ENCODE results near the gene PYROXD2.
A peak's percentile ranks its signal among the peaks of the same experiment; 100 is the strongest.

PYROXD2 gene

DNA sequence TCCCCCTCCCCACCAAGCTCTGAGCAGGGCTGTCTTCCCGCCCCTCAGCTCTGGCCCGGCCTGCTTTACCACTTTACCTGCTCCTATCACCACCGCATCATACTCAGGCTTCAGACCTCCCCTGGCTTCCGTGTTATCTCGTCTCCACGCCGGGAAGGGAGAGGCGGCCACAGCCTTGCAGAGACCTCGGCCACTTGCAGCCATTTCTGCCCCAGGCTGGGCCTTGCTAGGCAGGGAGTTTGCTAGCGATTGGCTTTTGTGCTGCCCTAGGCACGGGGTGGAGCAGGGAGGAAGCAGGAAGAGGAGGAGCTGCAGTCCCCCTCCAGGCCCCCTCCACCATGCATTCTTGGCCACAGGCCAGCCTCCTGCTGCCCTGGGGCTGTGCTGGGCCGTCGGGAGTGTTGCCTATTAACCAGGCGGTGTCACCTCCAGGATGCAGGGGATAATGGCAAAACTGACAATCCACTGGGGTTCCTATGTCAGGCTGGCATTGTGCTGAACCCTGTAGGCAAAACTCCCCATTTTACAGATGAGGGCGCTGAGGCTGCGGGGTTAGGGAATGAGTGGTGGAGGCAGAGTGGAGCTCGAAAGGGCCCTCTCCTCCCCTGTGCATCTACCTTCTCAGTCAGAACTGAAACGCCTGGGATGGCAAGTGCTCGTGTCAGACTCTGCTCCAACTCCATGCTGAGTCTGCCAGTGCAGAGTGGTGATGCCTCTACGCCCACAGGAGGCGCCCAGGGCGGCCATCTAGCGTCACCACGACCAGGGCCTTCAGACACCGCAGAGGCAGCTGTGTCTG lies at the start of gene PYROXD2:
Gene PYROXD2, minus strand, starts transcription at position 251 of the 799 bp plus-strand sequence. Its CDS starts 47 bp downstream, at position 204.
- no peak for DNase-seq

DNA sequence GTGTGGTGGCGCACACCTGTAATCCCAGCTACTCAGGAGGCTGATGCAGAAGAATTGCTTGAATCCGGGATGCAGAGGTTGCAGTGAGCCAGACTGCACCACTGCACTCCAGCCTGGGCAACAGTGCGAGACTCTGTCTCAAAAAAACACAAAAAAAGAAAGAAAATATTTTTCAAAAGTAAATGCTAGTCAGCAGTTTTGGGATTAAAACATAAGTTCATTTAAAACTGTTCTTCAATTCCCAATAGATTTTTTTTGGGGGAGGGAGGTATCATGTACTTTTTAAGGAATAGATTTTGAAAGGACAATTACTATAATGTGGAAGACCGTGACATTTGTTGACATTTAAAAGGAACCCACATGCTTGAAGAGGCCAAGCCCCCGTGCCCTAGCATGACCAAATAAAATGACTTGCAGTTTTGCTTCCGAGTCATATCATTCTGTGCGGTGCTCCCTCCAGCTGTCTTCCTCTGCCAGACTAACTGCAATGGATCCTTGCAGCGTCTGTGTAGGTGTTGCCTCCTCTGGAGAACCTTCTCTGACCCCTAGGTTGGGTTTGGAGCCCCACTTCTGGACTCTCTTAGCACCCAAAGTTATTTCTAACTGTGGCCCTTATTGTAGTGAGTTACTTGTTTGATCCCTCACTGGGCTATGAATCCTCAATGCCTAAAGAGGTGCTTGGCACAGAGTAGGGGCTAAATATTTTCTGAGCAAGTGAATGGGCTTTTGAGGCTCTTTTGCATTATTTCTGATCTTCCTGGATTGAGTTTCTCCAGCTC lies 49.2 kb upstream of the PYROXD2 start:
- DNase-seq, result peak; percentile 60

DNA sequence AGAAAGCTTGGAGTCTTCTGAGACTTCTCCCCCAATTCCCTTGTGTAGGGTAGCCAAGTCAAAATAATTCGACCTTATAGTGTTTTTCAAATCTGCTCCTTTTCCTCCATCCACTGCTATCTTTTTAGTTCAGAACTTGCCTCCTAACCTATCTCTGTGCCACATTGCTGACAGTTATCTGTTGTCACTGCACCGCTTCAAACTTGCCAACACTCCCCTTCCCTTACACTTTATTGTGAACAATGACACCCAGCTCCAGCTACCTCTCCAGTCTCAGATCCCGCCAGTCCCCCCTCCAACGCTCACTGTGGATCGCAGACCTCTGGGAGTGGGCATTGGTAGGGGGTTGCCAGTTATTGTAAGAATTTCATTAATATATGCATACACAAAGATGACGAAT lies 48.0 kb upstream of the PYROXD2 start:
- DNase-seq, result no peak

DNA sequence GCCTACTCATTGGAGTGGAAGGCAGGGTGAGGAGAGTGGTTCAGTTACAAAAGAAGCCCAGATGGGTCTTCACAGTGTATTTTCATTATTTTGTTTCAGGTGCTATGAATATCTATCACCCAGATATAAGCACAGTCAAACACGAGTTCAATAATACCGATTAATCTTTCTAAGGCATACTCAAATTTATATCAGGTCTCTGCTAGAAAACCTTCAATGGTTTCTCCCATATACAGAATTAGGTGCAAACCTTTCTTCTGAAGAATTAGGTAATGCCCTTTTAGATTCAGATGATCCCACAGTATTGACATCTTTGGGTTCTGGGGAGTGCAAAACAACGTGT lies 46.5 kb upstream of the PYROXD2 start:
- no peak for DNase-seq

GRCh38 chr10:98460837-98461499 lies 46.0 kb upstream of the PYROXD2 start:
- peak; percentile 85 for DNase-seq

DNA sequence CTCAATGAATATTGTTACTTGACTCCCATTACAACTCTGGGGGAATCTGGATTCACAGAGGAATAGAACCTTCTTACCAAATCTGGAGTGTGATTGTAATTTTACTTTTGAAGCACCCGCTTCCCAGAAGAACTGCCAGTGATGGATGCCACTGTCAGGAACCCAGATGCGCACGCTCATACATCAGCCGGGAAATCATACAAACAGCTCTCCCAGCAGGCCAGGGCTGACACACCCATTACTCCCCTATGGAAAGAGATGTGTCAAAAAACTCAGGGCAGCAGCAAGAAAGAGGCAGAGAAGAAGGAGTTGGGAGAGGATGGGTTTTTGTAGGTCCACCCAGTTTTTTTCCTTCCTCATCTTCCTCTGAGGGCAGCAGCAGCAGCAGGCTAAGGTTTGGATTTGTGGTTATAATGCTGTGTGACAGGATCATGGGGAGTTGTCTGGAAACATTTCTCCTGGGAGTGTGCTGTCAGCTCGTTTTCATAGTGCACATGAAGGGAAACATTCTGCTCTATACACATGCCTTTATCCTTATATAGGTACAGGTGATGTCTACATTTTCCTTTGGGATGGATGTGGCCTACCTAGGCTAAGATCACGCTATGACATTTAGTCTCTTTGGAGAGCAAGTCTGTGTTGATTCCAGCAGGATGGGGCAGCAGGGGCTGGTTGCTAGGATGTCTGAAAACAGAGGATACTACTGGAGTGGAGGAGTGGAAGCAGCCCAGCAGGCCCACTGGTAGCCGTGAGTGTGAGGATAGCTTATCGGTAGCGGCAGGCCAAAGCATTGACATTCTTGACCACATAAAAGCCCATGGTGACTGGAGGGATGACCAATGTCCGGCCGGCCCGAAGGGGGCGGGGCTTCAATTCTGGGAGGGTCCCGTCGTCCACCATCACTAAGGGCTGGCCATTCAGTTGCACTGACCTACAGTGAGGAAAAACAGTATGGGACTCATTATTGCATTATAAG lies 44.1 kb upstream of the PYROXD2 start:
- DNase-seq, result no peak

DNA sequence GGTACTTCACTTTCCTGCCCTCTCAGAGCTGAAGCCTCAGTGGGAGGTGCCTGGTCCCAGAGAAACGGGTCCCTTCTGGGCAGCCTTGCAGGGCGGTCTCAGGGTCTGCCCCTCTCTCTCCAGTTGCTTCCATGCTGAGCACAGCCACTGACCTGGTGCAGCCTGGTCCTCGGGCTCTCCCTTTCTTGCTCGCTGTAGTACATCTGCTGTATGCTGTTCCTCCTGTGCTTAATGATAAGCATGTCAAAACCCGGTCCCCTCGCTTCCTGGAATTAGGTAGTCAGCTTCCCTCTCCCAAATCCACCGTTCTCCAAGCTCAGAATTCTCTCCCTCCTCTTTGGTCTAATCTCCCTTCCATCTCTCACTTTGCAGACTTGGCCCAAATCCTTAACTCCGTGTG lies 42.7 kb upstream of the PYROXD2 start:
- DNase-seq, result no peak

DNA sequence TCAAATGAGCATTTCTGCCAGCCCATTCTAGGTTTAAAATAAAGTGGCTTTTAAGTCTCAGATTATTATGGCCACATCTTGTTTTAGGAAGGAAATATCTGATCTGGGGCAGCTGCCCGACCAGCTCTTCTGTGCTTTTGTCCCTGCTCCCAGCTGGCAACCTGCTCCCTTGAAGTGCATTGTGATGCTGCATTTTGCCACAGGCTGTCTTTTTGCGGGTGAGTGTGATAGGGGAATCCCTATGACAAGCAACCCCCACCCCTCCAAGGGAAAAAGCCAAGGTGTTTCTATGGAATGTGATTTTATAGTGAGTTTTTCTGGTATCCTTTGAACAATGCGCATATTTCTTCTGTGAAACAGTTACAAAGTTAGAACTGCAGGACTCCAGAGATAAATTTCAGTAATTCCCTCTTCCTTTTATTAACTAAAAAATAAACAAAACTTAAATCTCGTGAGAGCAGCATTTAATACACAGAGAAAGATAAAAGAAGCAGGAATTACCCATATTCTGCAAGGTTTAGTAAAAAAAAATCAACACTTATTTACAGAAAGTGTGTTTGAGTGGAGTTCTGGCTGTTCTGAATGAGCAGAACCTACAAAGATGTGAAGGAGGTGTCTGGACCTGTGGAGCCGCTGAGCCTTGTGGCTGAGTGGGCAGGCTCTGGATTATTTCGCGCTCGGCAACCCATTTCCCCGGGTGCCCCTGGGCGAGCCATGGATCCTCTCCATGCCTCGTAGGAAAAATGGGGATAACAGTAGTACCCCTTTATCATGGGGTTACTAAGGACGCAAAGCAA lies 41.9 kb upstream of the PYROXD2 start:
- DNase-seq, result no peak

- DNase-seq, result no peak
Observed at GRCh38 chr10:98456043-98456570, 41.1 kb upstream of the PYROXD2 start.

GRCh38 chr10:98453729-98454128 lies 38.7 kb upstream of the PYROXD2 start:
- DNase-seq, result peak; percentile 8

- no peak for DNase-seq
Observed at GRCh38 chr10:98450618-98451017, 35.6 kb upstream of the PYROXD2 start.

GRCh38 chr10:98449287-98449686 lies 34.3 kb upstream of the PYROXD2 start:
- DNase-seq, result no peak

DNA sequence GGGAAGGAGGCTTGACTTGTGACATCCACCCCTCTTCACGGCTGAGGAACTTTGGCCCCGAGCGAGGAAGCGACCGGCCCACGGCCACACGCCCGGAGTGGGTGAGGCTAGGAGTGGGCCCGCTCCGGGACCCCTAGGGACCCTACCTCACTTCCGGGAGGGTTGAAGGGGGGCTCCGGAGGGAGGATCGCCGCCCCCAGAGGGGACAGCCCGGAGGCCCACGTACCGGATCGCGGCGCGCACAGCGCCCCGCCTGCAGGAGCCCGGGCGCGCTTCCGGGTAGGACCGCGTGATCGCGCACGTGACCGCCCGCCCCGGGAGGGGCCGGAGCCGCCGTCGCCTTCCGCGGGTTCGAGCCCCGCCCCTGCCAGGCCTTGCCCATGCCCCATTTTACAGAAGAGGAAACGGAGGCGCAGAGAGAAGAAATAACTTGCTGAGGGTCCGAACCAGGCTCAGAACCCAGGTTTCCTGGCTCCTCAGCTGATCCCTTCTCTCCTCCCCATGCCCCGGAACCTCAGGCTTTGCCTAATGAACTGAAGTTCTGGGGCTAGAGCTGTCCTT lies 31.8 kb upstream of the PYROXD2 start, which contains the start of gene HPS1:
Gene HPS1, minus strand, starts transcription at position 275 of the 561 bp plus-strand sequence. CDS start 3,695 bp downstream, outside the sequence.
- DNase-seq, result peak; percentile 84

DNA sequence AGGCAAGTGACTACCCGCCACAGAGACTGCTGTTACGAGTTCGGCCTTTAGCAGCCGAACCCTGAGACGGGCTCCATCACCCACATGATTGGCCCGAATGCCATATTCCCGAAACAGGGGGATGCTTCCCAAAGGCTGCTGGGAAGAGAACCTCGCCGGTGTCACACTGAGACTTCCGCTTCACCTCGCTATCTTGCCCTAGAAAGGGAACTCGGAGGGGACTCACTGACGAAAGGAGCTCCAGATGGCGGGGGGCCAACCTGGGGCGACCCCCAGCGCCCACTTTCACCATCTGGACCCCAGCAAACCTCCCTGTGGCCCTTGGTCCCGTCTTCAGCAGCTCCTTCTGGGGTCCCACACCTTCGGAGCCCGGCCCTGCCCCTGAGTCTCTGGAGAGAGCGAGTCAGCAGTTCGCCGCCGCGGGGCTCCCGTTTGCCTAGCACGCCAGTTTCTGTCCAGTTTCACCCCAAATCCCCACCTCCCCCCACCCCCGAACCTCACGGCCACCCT lies 31.2 kb upstream of the PYROXD2 start:
- peak; percentile 35 for DNase-seq

DNA sequence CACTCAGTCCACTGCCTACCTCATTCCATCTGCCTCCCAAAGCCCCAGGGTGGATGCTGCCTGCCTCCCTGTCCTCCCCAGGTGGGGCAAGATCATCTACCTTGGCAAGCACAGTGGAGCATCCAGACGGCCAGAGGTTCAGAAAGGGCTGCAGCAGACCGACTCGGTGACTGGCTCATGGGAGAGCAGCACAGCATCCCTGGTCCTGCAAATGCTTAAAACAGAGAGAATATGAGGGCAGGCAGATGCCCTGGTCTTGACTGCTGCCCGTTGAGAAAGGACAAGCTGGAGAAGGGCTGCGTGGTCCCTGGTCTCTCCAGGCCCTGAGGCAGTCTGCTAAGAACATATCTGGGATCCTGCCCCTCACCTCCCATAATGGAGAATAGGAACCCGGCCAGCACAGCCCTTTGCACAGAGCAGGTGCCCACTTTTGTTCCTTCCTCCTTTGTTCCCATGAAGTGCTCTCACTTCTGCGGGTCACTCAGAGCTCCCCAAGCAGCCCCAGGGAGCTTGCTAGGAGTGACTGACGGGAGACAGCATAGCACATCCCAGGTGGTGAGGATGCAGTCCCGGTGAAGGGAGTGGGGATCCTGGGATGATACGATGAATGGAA lies 30.3 kb upstream of the PYROXD2 start:
- no peak for DNase-seq

- DNase-seq, result peak; percentile 80
Observed at GRCh38 chr10:98444314-98445006, 29.5 kb upstream of the PYROXD2 start.

- no peak for DNase-seq
Observed at GRCh38 chr10:98438715-98439114, 23.7 kb upstream of the PYROXD2 start.

DNA sequence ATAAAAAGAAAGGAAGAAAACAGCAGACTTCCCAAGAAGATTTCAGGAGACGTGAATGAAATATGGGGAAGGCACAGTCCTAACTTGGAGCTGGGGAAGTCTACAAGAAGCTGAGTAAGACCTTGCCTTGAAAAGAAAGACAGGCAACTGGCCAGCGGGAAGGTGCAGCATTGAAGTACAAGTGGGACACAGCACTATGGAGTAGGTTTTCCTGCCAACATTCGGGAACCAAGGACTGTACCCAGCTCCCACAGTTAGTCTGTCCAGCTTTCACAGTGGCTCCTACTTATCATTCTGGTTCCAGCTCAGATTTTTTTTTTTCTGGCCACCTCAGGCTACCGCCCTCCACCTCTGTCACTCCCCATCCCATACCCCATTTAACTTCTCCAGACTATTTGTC lies 21.7 kb upstream of the PYROXD2 start:
- DNase-seq, result no peak

GRCh38 chr10:98435178-98435577 lies 20.2 kb upstream of the PYROXD2 start:
- DNase-seq, result no peak

Data from inflammatory macrophage treated with lipopolysaccharide for 4 hours (primary cell).